Keratinocyte (primary cell): ENCODE results near the gene HGS. TPM values are rescaled to one million over a fixed set of nuclear protein-coding genes. Genes with fewer than 3 reads are reported as not detected.

Source experiments
- DNase-seq: peaks from one replicate; pipeline ENCODE4 v3.0.0-alpha.2; 2011; ENCODE audit warnings: low read depth, missing footprints, low spot score
- FAIRE-seq: peaks from 2 replicates; lab custom pipeline; 2011; peaks lifted over from hg19 to GRCh38; lab: Jason Lieb, UNC
- H2AFZ ChIP-seq: 2 replicates; pipeline ENCODE4 v1.6.0; 2012; ENCODE audit warnings: low read length, control low read depth, inconsistent platforms; ENCODE audit not compliant: control insufficient read depth
- H3K27ac ChIP-seq: 2 replicates; pipeline ENCODE4 v1.5.1; 2011; ENCODE audit warnings: low read length; ENCODE audit not compliant: control insufficient read depth, insufficient read depth
- H3K27me3 ChIP-seq: 3 replicates; pipeline ENCODE4 v1.6.0; 2011; ENCODE audit warnings: low read length; ENCODE audit not compliant: control insufficient read depth, insufficient read depth; ENCODE audit errors: extremely low read depth
- H3K36me3 ChIP-seq, 2 experiments: 2 replicates in 1 of 2; 3 replicates in 1 of 2; pipeline ENCODE4 v1.5.1; 2011; ENCODE audit warnings: low read length in 2 of 2, mild to moderate bottlenecking in 1 of 2; ENCODE audit not compliant: control insufficient read depth in 2 of 2, insufficient read depth in 2 of 2; ENCODE audit errors: extremely low read depth in 1 of 2
- H3K4me1 ChIP-seq: 3 replicates; pipeline ENCODE4 v1.5.1; 2011; ENCODE audit warnings: low read length; ENCODE audit not compliant: control insufficient read depth, insufficient read depth; ENCODE audit errors: extremely low read depth
- H3K4me2 ChIP-seq: 3 replicates; pipeline ENCODE4 v1.6.0; 2011; ENCODE audit warnings: low read depth, low read length; ENCODE audit not compliant: control insufficient read depth, insufficient read depth; ENCODE audit errors: extremely low read depth
- H3K4me3 ChIP-seq, 3 experiments: fragments of 200-600 bp in 1 of 3; sonication (generic) in 1 of 3; 2 replicates in 2 of 3; 3 replicates in 1 of 3; pipeline ENCODE4 v1.5.1; 2011 to 2016; ENCODE audit warnings: low read length in 3 of 3, mild to moderate bottlenecking in 3 of 3, control low read depth in 2 of 3, inconsistent platforms in 1 of 3, low read depth in 1 of 3, mixed read lengths in 1 of 3, mixed run types in 1 of 3, moderate library complexity in 1 of 3; ENCODE audit not compliant: control insufficient read depth in 2 of 3, insufficient read depth in 2 of 3; ENCODE audit errors: extremely low read depth in 1 of 3
- H3K79me2 ChIP-seq: 2 replicates; pipeline ENCODE4 v1.6.0; 2012; ENCODE audit warnings: low read length; ENCODE audit not compliant: control insufficient read depth, insufficient read depth
- H3K9ac ChIP-seq: 3 replicates; pipeline ENCODE4 v1.6.0; 2011; ENCODE audit warnings: low read length; ENCODE audit not compliant: control insufficient read depth, insufficient read depth; ENCODE audit errors: extremely low read depth
- H3K9me1 ChIP-seq: 3 replicates; pipeline ENCODE4 v1.6.0; 2011; ENCODE audit warnings: low read length; ENCODE audit not compliant: control insufficient read depth, insufficient read depth; ENCODE audit errors: extremely low read depth
- H3K9me3 ChIP-seq: 2 replicates; pipeline ENCODE4 v1.5.1; 2012; ENCODE audit warnings: low read depth, low read length; ENCODE audit not compliant: control insufficient read depth
- H4K20me1 ChIP-seq: 3 replicates; pipeline ENCODE4 v1.6.0; 2011; ENCODE audit warnings: low read length; ENCODE audit not compliant: control insufficient read depth, insufficient read depth; ENCODE audit errors: extremely low read depth
- CTCF ChIP-seq, 3 experiments: IDR thresholded peaks in 1 of 3; conservative IDR thresholded peaks in 1 of 3; optimal IDR thresholded peaks in 1 of 3; 2 replicates in 2 of 3; 3 replicates in 1 of 3; pipeline versions ENCODE3 to v1.5.1; 2011; ENCODE audit warnings: low read length in 3 of 3, mild to moderate bottlenecking in 3 of 3, moderate library complexity in 2 of 3, control low read depth in 1 of 3, inconsistent platforms in 1 of 3; ENCODE audit not compliant: insufficient read depth in 2 of 3; ENCODE audit errors: extremely low read depth in 1 of 3
- EZH2 ChIP-seq: IDR thresholded peaks from one replicate; pipeline ENCODE4 v1.6.1; 2012; ENCODE audit warnings: inconsistent platforms, mild to moderate bottlenecking, low read length, moderate library complexity
- dilution Hi-C: fragments of 300-500 bp; cut with MboI; formaldehyde crosslinking; loops from one replicate; pipeline ENCODE4 v1.7.0; 2020; ENCODE audit warnings: low sequenced_read_pairs; ENCODE audit not compliant: extremely low pct_ligation_motif_present
- polyA plus RNA-seq, 5 experiments: library from polyadenylated mRNA; depleted of rRNA in 3 of 5; stranded (reverse) in 3 of 5; stranded (forward) in 1 of 5; unstranded in 1 of 5; fragments of >200 nt; gene quantifications; 1 replicate in 1 of 5; 2 replicates in 3 of 5; 3 replicates in 1 of 5; pipeline versions ENCODE4 v1.2.1 to v1.2.3, GENCODE V29; 2011 to 2012; ENCODE audit warnings: missing spikeins in 2 of 5, low read depth in 1 of 5, low replicate concordance in 1 of 5

The HGS gene
- polyA plus RNA-seq, 1 donor (not counting 4 experiments of a cell fraction or from before 2014, with no cell fraction given), result 79.6 TPM

- peak overlapping the region; percentile 79 for H3K27ac ChIP-seq
- peaks cover 17 to 32% of the 10 kb centered on the region in 2 experiments for H3K36me3 ChIP-seq
- DNase-seq, result no peak
- FAIRE-seq, result no peak
- no peaks in the 10 kb centered on the region for H3K9me3 ChIP-seq
- H3K79me2 ChIP-seq, result peaks cover 44% of the 10 kb centered on the region
- peaks cover 25% of the 10 kb centered on the region for H3K4me1 ChIP-seq
- peak overlapping the region; percentile 74 to 89 (median 83) for H3K4me3 ChIP-seq
- no peaks in the 10 kb centered on the region for H3K27me3 ChIP-seq
- peak overlapping the region; percentile 93 for H3K4me2 ChIP-seq
- dilution Hi-C loops, result no loop called here
- H3K9me1 ChIP-seq, result no peaks in the 10 kb centered on the region
- no peak for TF ChIP-seq EZH2
- no peak for TF ChIP-seq CTCF (optimal IDR thresholded peaks at IDR 0.05 in 1 of 3, IDR thresholded peaks at IDR 0.05 in 1 of 3, conservative IDR thresholded peaks at IDR 0.05 in 1 of 3; ENCODE audit: extremely low read depth in 1 of 3, insufficient read depth in 2 of 3, low read length in 3 of 3)
- H2AFZ ChIP-seq, result peak overlapping the region; percentile 64
- no peaks in the 10 kb centered on the region for H4K20me1 ChIP-seq
- H3K9ac ChIP-seq, result peak overlapping the region; percentile 92
Measured at GRCh38 chr17:81666092-81666341, 17.8 kb upstream of the HGS start.

GRCh38 chr17:81666342-81667191 is 17.2 kb upstream of the HGS start, which contains the start of the genes CCDC137 and OXLD1:
Gene CCDC137, plus strand, starts transcription at chr17:81666737. Its CDS starts 30 bp downstream, at chr17:81666767.
Gene OXLD1, minus strand, starts transcription at chr17:81666605. Its CDS starts 28 bp downstream, at chr17:81666577.
- no peaks in the 10 kb centered on the region for H3K9me1 ChIP-seq
- no peaks in the 10 kb centered on the region for H4K20me1 ChIP-seq
- peaks cover 25% of the 10 kb centered on the region for H3K4me1 ChIP-seq
- H3K36me3 ChIP-seq, result peaks cover 17 to 38% of the 10 kb centered on the region in 2 experiments
- TF ChIP-seq EZH2, result no peak
- TF ChIP-seq CTCF (optimal IDR thresholded peaks at IDR 0.05 in 1 of 3, IDR thresholded peaks at IDR 0.05 in 1 of 3, conservative IDR thresholded peaks at IDR 0.05 in 1 of 3; ENCODE audit: extremely low read depth in 1 of 3, insufficient read depth in 2 of 3, low read length in 3 of 3), result no peak
- peak within 1 kb of the TSS; percentile 93 for H3K4me2 ChIP-seq
- H3K79me2 ChIP-seq, result peaks cover 44% of the 10 kb centered on the region
- H3K4me3 ChIP-seq, result peak within 1 kb of the TSS; percentile 74 to 89 (median 83)
- dilution Hi-C loops, result no loop called here
- H3K9ac ChIP-seq, result peak within 1 kb of the TSS; percentile 92
- DNase-seq (peak; percentile 87), FAIRE-seq (no peak)
- H3K27ac ChIP-seq, result peak within 1 kb of the TSS; percentile 80
- H2AFZ ChIP-seq, result peak within 1 kb of the TSS; percentile 64
- no peaks in the 10 kb centered on the region for H3K9me3 ChIP-seq
- H3K27me3 ChIP-seq, result no peaks in the 10 kb centered on the region
